AG04450 (cell line): ENCODE results near the gene CNTNAP2. TPM values are rescaled to one million over a fixed set of nuclear protein-coding genes. Genes with fewer than 3 reads are reported as not detected.

Source experiments
- CTCF ChIA-PET: fragments of 300-600, 350-600 bp; formaldehyde crosslinking; extraction: SDS; loops from one replicate; lab custom pipeline; 2022; ENCODE audit warnings: antibody characterized with exemption, inconsistent platforms; lab: Charles Lee
- POLR2A ChIA-PET: fragments of 350-600 bp; formaldehyde crosslinking; extraction: SDS; loops from one replicate; lab custom pipeline; 2021; ENCODE audit warnings: antibody characterized with exemption, inconsistent platforms; lab: Yijun Ruan, JAX
- DNase-seq: peaks from one replicate; pipeline ENCODE4 v3.0.0-alpha.2; 2011; ENCODE audit warnings: low read depth, low spot score
- H3K27ac ChIP-seq: one replicate; pipeline ENCODE4 v1.5.1; 2012; ENCODE audit warnings: low read depth, low read length, control low read depth
- H3K27me3 ChIP-seq: one replicate; pipeline ENCODE4 v1.6.0; 2012; ENCODE audit warnings: low read length; ENCODE audit not compliant: control insufficient read depth, insufficient read depth
- H3K4me3 ChIP-seq: 2 replicates; pipeline ENCODE4 v1.5.1; 2011; ENCODE audit warnings: mild to moderate bottlenecking, low read depth, low read length, control low read depth
- H3K9me3 ChIP-seq: 2 replicates; pipeline ENCODE4 v1.5.1; 2012; ENCODE audit warnings: low read length; ENCODE audit not compliant: control insufficient read depth, insufficient read depth
- CTCF ChIP-seq: IDR thresholded peaks from 2 replicates; pipeline ENCODE4 v1.5.1; 2011; ENCODE audit warnings: low read depth, low read length, control low read depth, inconsistent platforms
- polyA plus RNA-seq: library from polyadenylated mRNA; depleted of rRNA; stranded (reverse); fragments of >200 nt; gene quantifications from 2 replicates; pipeline ENCODE4 v1.2.3, GENCODE V29; 2011

CNTNAP2 gene
- polyA plus RNA-seq, 1 experiment: not detected

- H3K4me3 ChIP-seq: no peak overlapping the region
Measured at GRCh38 chr7:147664541-147664940, 1547.9 kb downstream of the CNTNAP2 start.

GRCh38 chr7:147670759-147671158 lies 1554.2 kb downstream of the CNTNAP2 start:
- H3K9me3 ChIP-seq: peaks cover 7% of the 10 kb centered on the region
- POLR2A ChIA-PET: no interaction called here
- no peak for DNase-seq
- CTCF ChIA-PET: no interaction called here
- H3K27ac ChIP-seq: no peak overlapping the region
- H3K4me3 ChIP-seq: no peak overlapping the region
- no peak for TF ChIP-seq CTCF
- no peaks in the 10 kb centered on the region for H3K27me3 ChIP-seq

More at GRCh38 chr7:147664541-147664940, 1547.9 kb downstream of the CNTNAP2 start:
- no peak overlapping the region for H3K27ac ChIP-seq
- no peak for TF ChIP-seq CTCF
- peaks cover 4% of the 10 kb centered on the region for H3K9me3 ChIP-seq
- DNase-seq: no peak
- H3K27me3 ChIP-seq: no peaks in the 10 kb centered on the region
- CTCF ChIA-PET: no interaction called here
- POLR2A ChIA-PET: no interaction called here

- H3K9me3 ChIP-seq: peaks cover 7% of the 10 kb centered on the region
- no peak for TF ChIP-seq CTCF
- no peaks in the 10 kb centered on the region for H3K27me3 ChIP-seq
- ChIA-PET POLR2A (no interaction called here), CTCF (no interaction called here)
- DNase-seq: no peak
- no peak overlapping the region for H3K27ac ChIP-seq
- no peak overlapping the region for H3K4me3 ChIP-seq
Measured at GRCh38 chr7:147674705-147675104, 1558.1 kb downstream of the CNTNAP2 start.

- H3K9me3 ChIP-seq: no peaks in the 10 kb centered on the region
- CTCF ChIA-PET: no interaction called here
- H3K27me3 ChIP-seq: no peaks in the 10 kb centered on the region
- TF ChIP-seq CTCF: no peak
- H3K27ac ChIP-seq: no peak overlapping the region
- no peak overlapping the region for H3K4me3 ChIP-seq
- POLR2A ChIA-PET: no interaction called here
- DNase-seq: no peak
Measured at GRCh38 chr7:147678943-147679342, 1562.3 kb downstream of the CNTNAP2 start.

GRCh38 chr7:147681530-147681929 lies 1564.9 kb downstream of the CNTNAP2 start:
- H3K27me3 ChIP-seq: no peaks in the 10 kb centered on the region
- CTCF ChIA-PET: no interaction called here
- no peaks in the 10 kb centered on the region for H3K9me3 ChIP-seq
- no peak for TF ChIP-seq CTCF
- H3K4me3 ChIP-seq: no peak overlapping the region
- no peak for DNase-seq
- no peak overlapping the region for H3K27ac ChIP-seq
- POLR2A ChIA-PET: no interaction called here
